ENCODE results near the gene LDLRAD4.

The LDLRAD4 gene

DNA sequence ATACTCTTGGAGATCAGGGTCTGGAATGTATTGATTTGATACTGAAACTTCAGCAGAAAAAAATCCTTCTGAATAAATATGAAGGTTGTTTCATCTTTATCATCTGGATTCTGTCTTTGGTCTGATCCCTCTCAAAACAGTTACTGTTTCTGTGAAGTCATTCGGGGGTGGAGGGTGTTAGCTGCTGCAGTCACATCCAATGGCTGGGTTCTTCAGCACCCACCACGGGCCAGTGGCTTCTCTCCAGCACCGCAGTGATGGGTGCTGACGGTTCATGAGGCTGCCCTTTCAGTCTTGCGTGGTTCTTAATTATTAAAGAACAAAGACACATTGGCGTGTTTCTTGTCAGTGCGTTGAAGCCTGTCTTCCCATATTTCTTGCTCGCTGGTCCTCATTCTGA is 148.0 kb downstream of the LDLRAD4 start:
- no peak overlapping the region for H3K27ac ChIP-seq
- H3K9ac ChIP-seq (ENCODE audit: insufficient read length), result no peak overlapping the region
- H3K36me3 ChIP-seq (ENCODE audit: insufficient read depth, low read length), result no peaks in the 10 kb centered on the region
- no peak for DNase-seq (ENCODE audit: low read depth, low spot score)
- H3K9me3 ChIP-seq (ENCODE audit: low read depth, low read length), result no peaks in the 10 kb centered on the region
- TF ChIP-seq EZH2 (IDR thresholded peaks at IDR 0.05) (no peak), POLR2AphosphoS5 (IDR thresholded peaks at IDR 0.05; ENCODE audit: borderline replicate concordance, low read depth, low read length) (no peak), FOXP2 (optimal IDR thresholded peaks at IDR 0.05; ENCODE audit: control extremely low read depth, extremely low read length, insufficient read depth) (no peak)
- no peak overlapping the region for H3K4me3 ChIP-seq

DNA sequence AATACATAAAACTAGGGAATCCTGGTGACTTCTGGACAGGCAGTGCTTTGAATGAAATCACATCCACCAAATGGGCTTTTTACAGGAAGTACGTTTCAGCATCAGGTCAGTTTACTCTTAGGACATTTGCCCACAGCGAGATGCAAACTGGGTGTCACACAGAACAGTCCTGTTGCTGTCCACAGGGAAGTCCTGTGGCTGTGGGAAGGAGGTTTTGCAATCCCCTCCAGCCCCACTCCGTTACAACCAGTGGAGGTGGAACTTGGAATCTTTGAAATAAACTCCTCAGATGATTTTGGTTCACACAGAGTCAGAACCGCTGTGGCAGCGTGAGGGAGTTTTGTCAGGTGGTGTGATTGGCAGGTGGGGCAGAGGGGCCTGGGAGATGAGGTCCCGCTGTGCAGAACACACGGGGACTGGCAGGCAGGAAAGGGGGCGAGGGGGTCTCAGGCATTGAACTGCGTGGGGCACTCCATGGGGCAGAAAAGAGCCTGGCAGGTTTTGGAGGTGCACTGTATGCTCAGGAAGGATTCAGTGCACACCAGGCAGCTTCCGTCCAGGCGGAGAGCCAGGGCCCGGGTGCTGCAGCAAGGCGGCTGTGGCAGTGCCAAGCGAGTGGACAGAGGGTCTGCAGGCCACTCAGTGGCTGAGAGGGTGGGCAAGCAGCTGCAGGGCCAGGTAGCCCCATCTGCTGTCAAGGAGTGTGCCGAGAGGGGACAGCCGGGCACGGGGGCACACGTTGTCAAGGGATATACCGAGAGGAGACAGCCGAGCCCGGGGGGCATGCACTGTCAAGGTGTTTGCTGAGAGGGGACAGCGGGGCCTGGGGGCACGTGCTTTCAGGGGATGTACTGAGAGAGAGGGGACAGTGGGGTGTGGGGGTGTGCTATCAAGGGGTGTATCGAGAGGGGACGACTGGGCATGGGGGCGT is 148.7 kb downstream of the LDLRAD4 start:
- Histone ChIP-seq H3K4me3 (no peak overlapping the region), H3K36me3 (ENCODE audit: insufficient read depth, low read length) (no peaks in the 10 kb centered on the region), H3K27ac (no peak overlapping the region), H3K9me3 (ENCODE audit: low read depth, low read length) (no peaks in the 10 kb centered on the region), H3K9ac (ENCODE audit: insufficient read length) (no peak overlapping the region)
- no peak for DNase-seq (ENCODE audit: low read depth, low spot score)
- TF ChIP-seq POLR2AphosphoS5 (IDR thresholded peaks at IDR 0.05; ENCODE audit: borderline replicate concordance, low read depth, low read length) (no peak), EZH2 (IDR thresholded peaks at IDR 0.05) (no peak), FOXP2 (optimal IDR thresholded peaks at IDR 0.05; ENCODE audit: control extremely low read depth, extremely low read length, insufficient read depth) (no peak)

DNA sequence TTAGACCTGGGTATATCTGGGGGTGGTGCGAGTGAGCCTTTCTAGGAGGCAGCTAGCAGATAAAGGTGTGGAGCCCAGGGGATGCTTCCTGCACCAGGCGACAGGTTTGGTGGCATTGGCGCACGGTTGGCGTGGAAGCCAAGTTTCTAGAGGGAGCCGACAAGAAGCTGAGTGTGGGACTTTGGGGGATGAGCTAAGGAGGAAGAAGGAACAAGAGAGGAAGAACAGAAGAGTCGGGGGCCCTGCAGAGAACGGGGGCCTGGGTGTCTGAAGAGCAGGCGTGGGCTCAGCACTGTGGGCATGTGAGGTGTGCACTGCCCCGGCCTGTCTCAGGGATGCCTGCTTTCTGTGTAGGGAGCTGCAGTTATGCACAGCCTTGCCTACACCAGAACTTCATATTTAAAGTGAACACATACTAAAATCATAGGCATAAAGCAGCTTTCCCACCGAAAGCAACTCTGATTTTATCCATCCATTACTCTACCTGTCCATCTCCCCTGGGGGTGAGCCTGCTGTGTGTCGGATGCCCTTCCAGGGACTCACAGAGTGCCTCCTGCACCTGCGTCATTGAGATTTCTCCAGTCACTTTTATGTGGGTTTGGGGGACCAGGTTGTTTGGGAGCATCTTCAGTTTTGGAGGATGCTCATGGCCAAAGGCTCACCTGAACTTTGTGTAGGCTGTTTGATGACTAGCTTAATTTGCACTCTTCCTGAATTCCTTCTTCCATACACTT is 149.7 kb downstream of the LDLRAD4 start:
- Histone ChIP-seq H3K36me3 (ENCODE audit: insufficient read depth, low read length) (no peaks in the 10 kb centered on the region), H3K9me3 (ENCODE audit: low read depth, low read length) (no peaks in the 10 kb centered on the region), H3K9ac (ENCODE audit: insufficient read length) (no peak overlapping the region), H3K4me3 (no peak overlapping the region), H3K27ac (no peak overlapping the region)
- TF ChIP-seq FOXP2 (optimal IDR thresholded peaks at IDR 0.05; ENCODE audit: control extremely low read depth, extremely low read length, insufficient read depth) (no peak), EZH2 (IDR thresholded peaks at IDR 0.05) (no peak), POLR2AphosphoS5 (IDR thresholded peaks at IDR 0.05; ENCODE audit: borderline replicate concordance, low read depth, low read length) (no peak)
- DNase-seq (ENCODE audit: low read depth, low spot score), result no peak

DNA sequence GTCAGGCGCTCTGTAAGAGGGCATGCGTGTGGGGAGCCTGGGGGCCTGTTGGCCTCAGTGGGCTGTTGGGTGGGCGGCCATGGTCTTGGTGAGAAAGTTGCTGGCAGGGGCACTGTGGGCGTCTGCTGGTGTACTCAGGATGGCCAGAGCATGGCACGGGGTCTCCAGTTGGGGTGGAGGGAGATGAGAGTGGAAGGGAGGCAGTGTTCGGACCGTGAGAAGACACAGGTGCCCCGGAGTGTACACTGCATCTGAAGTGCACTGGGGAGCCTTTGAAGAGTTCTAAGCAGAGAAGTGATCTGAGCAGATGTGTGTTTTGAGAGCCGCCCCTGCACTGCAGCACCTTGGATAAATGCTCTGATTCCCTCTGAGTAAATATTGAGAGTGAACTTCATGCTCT is 150.8 kb downstream of the LDLRAD4 start:
- no peak overlapping the region for H3K4me3 ChIP-seq
- no peaks in the 10 kb centered on the region for H3K9me3 ChIP-seq (ENCODE audit: low read depth, low read length)
- no peaks in the 10 kb centered on the region for H3K36me3 ChIP-seq (ENCODE audit: insufficient read depth, low read length)
- no peak overlapping the region for H3K9ac ChIP-seq (ENCODE audit: insufficient read length)
- no peak for DNase-seq (ENCODE audit: low read depth, low spot score)
- H3K27ac ChIP-seq, result no peak overlapping the region
- no peak for TF ChIP-seq EZH2 (IDR thresholded peaks at IDR 0.05)
- TF ChIP-seq FOXP2 (optimal IDR thresholded peaks at IDR 0.05; ENCODE audit: control extremely low read depth, extremely low read length, insufficient read depth), result no peak

DNA sequence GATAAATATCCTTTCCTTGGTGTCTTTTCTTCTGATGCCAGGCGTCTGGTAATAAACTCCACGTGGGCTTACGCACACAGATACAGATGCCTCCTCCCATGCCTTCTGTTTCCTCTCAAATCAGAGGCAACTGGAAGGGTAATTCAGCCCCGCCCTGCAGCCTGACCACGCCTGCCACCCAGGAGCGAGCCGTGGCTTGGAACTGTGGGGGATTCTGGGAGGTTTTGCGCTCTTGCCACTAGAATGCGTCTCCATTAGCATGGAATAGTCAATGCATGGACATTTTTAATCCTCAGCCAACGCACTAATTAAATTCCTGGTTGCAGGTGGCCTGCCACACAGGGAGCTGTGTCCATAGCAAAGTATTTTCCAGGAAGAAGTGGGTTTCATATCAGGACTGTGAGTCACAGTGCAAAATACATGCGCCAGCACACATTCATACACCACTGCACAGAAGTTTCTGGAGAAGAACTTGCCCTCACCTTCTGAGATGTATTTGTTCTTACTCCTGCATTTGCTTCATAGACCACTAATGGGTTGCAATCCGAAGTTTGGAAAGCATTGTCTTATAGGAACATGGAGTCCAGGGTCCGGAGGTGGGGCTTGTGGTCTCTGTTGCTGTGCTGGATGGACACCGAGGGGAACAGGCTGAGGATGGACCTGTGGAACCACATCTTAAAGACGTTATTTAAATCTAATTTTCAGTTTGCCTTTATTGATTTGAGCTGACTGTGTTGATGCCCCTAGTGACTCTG is 151.4 kb downstream of the LDLRAD4 start:
- DNase-seq (ENCODE audit: low read depth, low spot score), result no peak
- TF ChIP-seq POLR2AphosphoS5 (IDR thresholded peaks at IDR 0.05; ENCODE audit: borderline replicate concordance, low read depth, low read length), result no peak
- TF ChIP-seq EZH2 (IDR thresholded peaks at IDR 0.05), result no peak
- no peak for TF ChIP-seq FOXP2 (optimal IDR thresholded peaks at IDR 0.05; ENCODE audit: control extremely low read depth, extremely low read length, insufficient read depth)
- no peak overlapping the region for H3K27ac ChIP-seq

DNA sequence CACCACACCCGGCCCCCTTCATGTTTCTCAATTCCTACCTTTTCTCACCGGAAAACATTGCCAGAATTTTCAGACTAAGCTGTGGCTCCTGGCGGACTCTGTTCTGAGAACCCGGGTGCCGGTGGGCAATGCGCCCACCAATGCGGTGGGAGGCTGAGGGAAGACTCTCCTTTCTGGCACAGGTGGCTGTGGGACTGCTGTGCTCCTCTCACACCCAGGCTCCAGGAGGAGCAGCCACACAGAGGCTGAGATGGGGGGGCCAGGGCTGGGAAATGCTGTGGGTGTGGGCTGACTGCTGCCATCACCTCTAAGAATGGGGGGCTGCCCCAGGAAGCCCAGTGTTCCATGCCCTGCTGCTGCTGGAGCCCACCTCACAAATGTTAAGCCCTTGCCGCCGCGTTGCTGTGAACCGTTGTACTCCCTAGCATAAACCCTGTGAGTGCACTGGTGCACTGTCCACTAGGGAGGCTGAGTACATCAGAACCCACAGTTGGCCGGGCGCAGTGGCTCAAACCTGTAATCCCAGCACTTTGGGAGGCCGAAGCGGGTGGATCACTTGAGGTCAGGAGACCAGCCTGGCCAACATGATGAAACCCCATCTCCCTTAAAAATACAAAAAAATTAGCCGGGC is 152.6 kb downstream of the LDLRAD4 start:
- Histone ChIP-seq H3K4me3 (no peak overlapping the region), H3K27ac (no peak overlapping the region)
- no peak for DNase-seq (ENCODE audit: low read depth, low spot score)

More for the DNA sequence above, 151.4 kb downstream of the LDLRAD4 start:
- H3K4me3 ChIP-seq, result no peak overlapping the region
- H3K9me3 ChIP-seq (ENCODE audit: low read depth, low read length), result no peaks in the 10 kb centered on the region
- H3K9ac ChIP-seq (ENCODE audit: insufficient read length), result no peak overlapping the region
- no peaks in the 10 kb centered on the region for H3K36me3 ChIP-seq (ENCODE audit: insufficient read depth, low read length)

DNA sequence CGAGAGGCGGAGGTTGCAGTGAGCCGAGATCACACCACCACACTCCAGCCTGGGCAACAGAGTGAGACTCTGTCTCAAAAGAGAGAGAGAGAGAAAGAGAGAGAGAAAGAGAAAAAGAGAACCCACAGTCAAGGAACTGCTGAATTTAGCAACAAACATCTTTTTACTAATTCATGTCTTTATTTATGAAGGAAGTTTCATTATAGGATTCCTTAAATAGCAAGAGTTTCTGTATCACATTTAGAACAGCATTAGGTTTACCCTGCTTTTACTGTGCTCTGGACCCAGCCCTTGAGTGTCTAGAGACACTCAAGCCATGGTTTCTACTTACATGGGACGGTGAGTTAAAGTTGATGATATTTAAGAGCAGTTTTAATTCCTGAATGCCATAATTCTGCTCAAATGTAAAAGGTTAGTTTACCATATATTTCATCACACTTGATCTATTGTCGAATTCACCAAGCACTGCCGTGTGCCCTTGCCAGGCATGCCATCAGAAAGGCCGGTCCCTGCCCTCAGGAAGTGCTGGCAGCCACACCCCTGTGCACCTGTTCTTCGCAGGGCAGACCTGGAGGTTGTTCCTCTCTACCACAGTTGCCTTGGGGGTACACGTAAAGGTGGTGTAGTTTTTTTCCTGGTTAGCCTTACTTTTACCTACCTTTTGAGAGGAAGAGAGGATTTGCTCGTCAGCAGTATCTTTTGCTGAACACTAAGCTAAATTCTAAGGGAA is 153.3 kb downstream of the LDLRAD4 start:
- Histone ChIP-seq H3K27ac (no peak overlapping the region), H3K9ac (ENCODE audit: insufficient read length) (no peak overlapping the region), H3K36me3 (ENCODE audit: insufficient read depth, low read length) (no peaks in the 10 kb centered on the region), H3K9me3 (ENCODE audit: low read depth, low read length) (no peaks in the 10 kb centered on the region), H3K4me3 (no peak overlapping the region)
- TF ChIP-seq POLR2AphosphoS5 (IDR thresholded peaks at IDR 0.05; ENCODE audit: borderline replicate concordance, low read depth, low read length) (no peak), FOXP2 (optimal IDR thresholded peaks at IDR 0.05; ENCODE audit: control extremely low read depth, extremely low read length, insufficient read depth) (no peak), EZH2 (IDR thresholded peaks at IDR 0.05) (no peak)
- DNase-seq (ENCODE audit: low read depth, low spot score), result no peak

More for the DNA sequence above, 152.6 kb downstream of the LDLRAD4 start:
- Histone ChIP-seq H3K9ac (ENCODE audit: insufficient read length) (no peak overlapping the region), H3K9me3 (ENCODE audit: low read depth, low read length) (no peaks in the 10 kb centered on the region), H3K36me3 (ENCODE audit: insufficient read depth, low read length) (no peaks in the 10 kb centered on the region)
- no peak for TF ChIP-seq EZH2 (IDR thresholded peaks at IDR 0.05)
- no peak for TF ChIP-seq POLR2AphosphoS5 (IDR thresholded peaks at IDR 0.05; ENCODE audit: borderline replicate concordance, low read depth, low read length)
- no peak for TF ChIP-seq FOXP2 (optimal IDR thresholded peaks at IDR 0.05; ENCODE audit: control extremely low read depth, extremely low read length, insufficient read depth)

All from SK-N-MC (cell line).